ENCODE measurements around the gene SIRT5.

SIRT5 gene

GRCh38 chr6:13574571-13575376, at the start of gene SIRT5:
TSS of gene SIRT5 (plus strand) at chr6:13574601. CDS start at chr6:13584111, 9,510 bp downstream.
- peak; percentile 79 for DNase-seq (ENCODE audit: low spot score)
- in situ Hi-C loops (cut with MboI; ENCODE audit: low pct_unique_long_range_greater_than_20kb, low sequenced_read_pairs, unreplicated experiment): no loop called here
- no peak for TF ChIP-seq CTCF (IDR thresholded peaks at IDR 0.05; ENCODE audit: extremely low read depth, insufficient read depth, missing control alignments)

- in situ Hi-C loops (cut with MboI; ENCODE audit: low pct_unique_long_range_greater_than_20kb, low sequenced_read_pairs, unreplicated experiment): loop anchor here (25.0 kb wide), 2 partner anchors 338 to 613 kb away; no protein-coding TSS in a partner anchor
- no peak for DNase-seq (ENCODE audit: low spot score)
- no peak for TF ChIP-seq CTCF (IDR thresholded peaks at IDR 0.05; ENCODE audit: extremely low read depth, insufficient read depth, missing control alignments)
Observed at GRCh38 chr6:13524801-13525508, 49.4 kb upstream of the SIRT5 start.

- no peak for TF ChIP-seq CTCF (IDR thresholded peaks at IDR 0.05; ENCODE audit: extremely low read depth, insufficient read depth, missing control alignments)
- in situ Hi-C loops (cut with MboI; ENCODE audit: low pct_unique_long_range_greater_than_20kb, low sequenced_read_pairs, unreplicated experiment): loop anchor here (25.0 kb wide), 2 partner anchors 339 to 614 kb away; no protein-coding TSS in a partner anchor
Observed at GRCh38 chr6:13526357-13526726, 48.1 kb upstream of the SIRT5 start.

GRCh38 chr6:13526727-13527670, 47.4 kb upstream of the SIRT5 start:
- peak; percentile 49 for DNase-seq (ENCODE audit: low spot score)
- TF ChIP-seq CTCF (IDR thresholded peaks at IDR 0.05; ENCODE audit: extremely low read depth, insufficient read depth, missing control alignments): no peak
- in situ Hi-C loops (cut with MboI; ENCODE audit: low pct_unique_long_range_greater_than_20kb, low sequenced_read_pairs, unreplicated experiment): loop anchor here (25.0 kb wide), 2 partner anchors 340 to 615 kb away; no protein-coding TSS in a partner anchor

More at GRCh38 chr6:13526357-13526726, 48.1 kb upstream of the SIRT5 start:
- no peak for DNase-seq (ENCODE audit: low spot score)

- in situ Hi-C loops (cut with MboI; ENCODE audit: low pct_unique_long_range_greater_than_20kb, low sequenced_read_pairs, unreplicated experiment): loop anchor here (25.0 kb wide), 2 partner anchors 340 to 615 kb away; no protein-coding TSS in a partner anchor
- DNase-seq (ENCODE audit: low spot score): no peak
- no peak for TF ChIP-seq CTCF (IDR thresholded peaks at IDR 0.05; ENCODE audit: extremely low read depth, insufficient read depth, missing control alignments)
Observed at GRCh38 chr6:13527671-13528056, 46.7 kb upstream of the SIRT5 start.

- in situ Hi-C loops (cut with MboI; ENCODE audit: low pct_unique_long_range_greater_than_20kb, low sequenced_read_pairs, unreplicated experiment): loop anchor here (25.0 kb wide), 2 partner anchors 341 to 616 kb away; no protein-coding TSS in a partner anchor
- DNase-seq (ENCODE audit: low spot score): no peak
- no peak for TF ChIP-seq CTCF (IDR thresholded peaks at IDR 0.05; ENCODE audit: extremely low read depth, insufficient read depth, missing control alignments)
Observed at GRCh38 chr6:13528232-13528631, 46.2 kb upstream of the SIRT5 start.
